ENCODE results near the gene RING1.
"Not testable (repeated sequence)": the region's sequence is repeated elsewhere in the genome, so short reads cannot be mapped to it uniquely, and the experiment has no call there.

Gene RING1

GRCh38 chr6:33207552-33208090 lies 679 bp upstream of the RING1 start:
- DNase-seq, result peak; percentile 41

GRCh38 chr6:33209856-33210255 lies 1.6 kb downstream of the RING1 start:
- DNase-seq, result no peak

GRCh38 chr6:33211136-33211535 lies 2.8 kb downstream of the RING1 start:
- no peak for DNase-seq

GRCh38 chr6:33211666-33212422 lies 3.5 kb downstream of the RING1 start:
- DNase-seq, result no peak

- no peak for DNase-seq
Observed at GRCh38 chr6:33212857-33213165, 4.5 kb downstream of the RING1 start.

- no peak for DNase-seq
Observed at GRCh38 chr6:33213166-33213988, 5.1 kb downstream of the RING1 start.

GRCh38 chr6:33213989-33214335 lies 5.7 kb downstream of the RING1 start:
- no peak for DNase-seq

- no peak for DNase-seq
Observed at GRCh38 chr6:33215271-33216116, 7.2 kb downstream of the RING1 start.

GRCh38 chr6:33216117-33216649 lies 7.9 kb downstream of the RING1 start:
- no peak for DNase-seq

- DNase-seq, result no peak
Observed at GRCh38 chr6:33217246-33217645, 8.9 kb downstream of the RING1 start.

GRCh38 chr6:33217681-33218080 lies 9.4 kb downstream of the RING1 start:
- no peak for DNase-seq

GRCh38 chr6:33226503-33227120 lies 18.3 kb downstream of the RING1 start:
- not testable (repeated sequence) for DNase-seq

- no peak for DNase-seq
Observed at GRCh38 chr6:33235221-33235634, 26.9 kb downstream of the RING1 start.

GRCh38 chr6:33236328-33236727 lies 28.0 kb downstream of the RING1 start:
- no peak for DNase-seq

GRCh38 chr6:33236852-33237251 lies 28.6 kb downstream of the RING1 start:
- DNase-seq, result no peak

- DNase-seq, result no peak
Observed at GRCh38 chr6:33237741-33238140, 29.4 kb downstream of the RING1 start.

GRCh38 chr6:33241968-33242367 lies 33.7 kb downstream of the RING1 start:
- no peak for DNase-seq

GRCh38 chr6:33243476-33243875 lies 35.2 kb downstream of the RING1 start:
- no peak for DNase-seq

- DNase-seq, result peak; percentile 93
Observed at GRCh38 chr6:33247977-33248642, 39.8 kb downstream of the RING1 start.

GRCh38 chr6:33248643-33248931 lies 40.3 kb downstream of the RING1 start:
- DNase-seq, result no peak

- DNase-seq, result peak; percentile 95
Observed at GRCh38 chr6:33248932-33249731, 40.8 kb downstream of the RING1 start.
